NCI-H1105 treated with DMSO at 0.1 percent for 48 hours (cell line): ENCODE data around the gene SMOC2.
"Not testable (repeated sequence)": the region's sequence is repeated elsewhere in the genome, so short reads cannot be mapped to it uniquely, and the experiment has no call there.

ENCODE experiments used
- DNase-seq: peaks from one replicate; lab custom pipeline; 2025; lab: John Stamatoyannopoulos, UW

SMOC2 gene

GRCh38 chr6:168600381-168600780 is 159.4 kb downstream of the SMOC2 start:
- no peak for DNase-seq

DNA sequence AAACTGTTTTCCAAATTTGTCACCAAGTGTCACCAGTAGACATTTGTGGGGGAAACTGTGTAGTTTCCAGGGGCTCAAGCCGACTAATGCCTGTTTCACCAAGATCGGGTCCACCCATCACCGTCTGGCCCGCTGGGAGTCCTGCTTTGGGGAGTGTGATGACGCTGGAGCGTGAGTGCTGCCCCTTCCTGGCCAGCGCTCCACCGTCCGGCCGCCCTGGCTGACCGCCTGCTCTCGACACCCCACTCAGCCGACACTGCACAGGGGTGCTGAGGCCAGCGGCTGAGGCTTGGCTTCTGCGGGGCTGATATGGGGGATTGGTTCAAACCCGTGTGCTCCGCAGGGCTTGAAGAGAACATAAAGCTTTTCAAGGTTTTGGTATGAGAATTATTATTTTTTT is 160.1 kb downstream of the SMOC2 start:
- no peak for DNase-seq

DNA sequence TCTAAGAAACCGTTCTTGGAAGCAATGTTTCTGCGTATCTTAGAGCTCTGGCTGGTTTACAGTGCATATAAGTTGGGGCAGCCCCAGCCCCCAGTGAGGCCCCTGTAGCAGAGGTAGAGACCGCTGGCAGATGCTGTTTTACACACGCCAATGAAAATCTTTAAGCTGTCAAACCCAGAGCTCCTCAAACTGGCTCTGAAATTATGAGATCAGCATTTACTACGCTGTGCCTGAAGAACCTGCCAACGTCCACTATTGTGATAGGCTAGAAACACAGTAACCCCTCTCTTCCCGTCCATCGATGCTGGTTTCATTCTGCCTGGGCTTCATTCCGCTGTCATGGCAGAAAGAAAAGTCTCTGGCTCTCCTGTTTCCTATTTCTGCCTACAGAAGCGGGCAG is 160.6 kb downstream of the SMOC2 start:
- no peak for DNase-seq

DNA sequence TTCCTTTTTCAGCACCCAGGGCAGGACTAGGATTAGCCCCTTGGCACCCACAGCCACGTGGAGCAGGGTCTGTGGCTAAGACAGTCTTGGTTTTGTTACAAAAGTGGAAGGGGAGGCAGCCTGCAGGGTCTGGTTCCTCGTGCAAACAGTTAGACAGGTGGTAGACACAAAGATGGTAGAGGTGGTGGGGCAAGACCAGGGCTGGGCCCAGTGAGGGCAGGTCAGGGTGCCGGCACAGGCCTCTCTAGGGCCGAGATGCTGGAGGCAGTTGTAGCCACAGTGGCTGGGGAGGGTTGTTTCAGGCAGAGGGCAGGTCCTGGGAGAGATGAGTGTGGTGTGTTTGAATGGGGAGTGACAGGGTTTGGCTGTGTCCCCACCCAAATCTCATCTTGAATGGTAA is 161.6 kb downstream of the SMOC2 start:
- DNase-seq = no peak

DNA sequence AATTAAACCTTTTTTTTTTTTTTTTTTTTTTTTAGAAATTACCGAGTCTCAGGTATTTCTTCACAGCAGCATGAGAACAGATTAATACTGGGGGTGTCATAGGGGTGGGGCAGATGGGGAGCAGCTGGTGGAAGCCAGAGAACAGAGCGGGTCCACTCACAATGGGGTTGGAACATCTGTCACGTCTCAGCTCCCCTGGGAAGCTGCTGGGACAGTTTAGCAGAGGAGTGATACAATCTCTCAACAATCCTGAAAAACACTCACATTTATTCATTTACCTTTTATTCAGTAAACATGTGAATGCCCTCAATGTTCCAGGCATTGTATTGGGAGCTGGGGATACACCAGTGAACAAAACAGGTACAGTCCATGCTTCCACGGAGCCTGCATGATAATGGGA is 162.2 kb downstream of the SMOC2 start:
- no peak for DNase-seq

- DNase-seq = no peak
These were observed 165.0 kb downstream of the SMOC2 start for GRCh38 chr6:168605964-168606363.

- DNase-seq = no peak
These were observed 165.7 kb downstream of the SMOC2 start for GRCh38 chr6:168606722-168607121.

DNA sequence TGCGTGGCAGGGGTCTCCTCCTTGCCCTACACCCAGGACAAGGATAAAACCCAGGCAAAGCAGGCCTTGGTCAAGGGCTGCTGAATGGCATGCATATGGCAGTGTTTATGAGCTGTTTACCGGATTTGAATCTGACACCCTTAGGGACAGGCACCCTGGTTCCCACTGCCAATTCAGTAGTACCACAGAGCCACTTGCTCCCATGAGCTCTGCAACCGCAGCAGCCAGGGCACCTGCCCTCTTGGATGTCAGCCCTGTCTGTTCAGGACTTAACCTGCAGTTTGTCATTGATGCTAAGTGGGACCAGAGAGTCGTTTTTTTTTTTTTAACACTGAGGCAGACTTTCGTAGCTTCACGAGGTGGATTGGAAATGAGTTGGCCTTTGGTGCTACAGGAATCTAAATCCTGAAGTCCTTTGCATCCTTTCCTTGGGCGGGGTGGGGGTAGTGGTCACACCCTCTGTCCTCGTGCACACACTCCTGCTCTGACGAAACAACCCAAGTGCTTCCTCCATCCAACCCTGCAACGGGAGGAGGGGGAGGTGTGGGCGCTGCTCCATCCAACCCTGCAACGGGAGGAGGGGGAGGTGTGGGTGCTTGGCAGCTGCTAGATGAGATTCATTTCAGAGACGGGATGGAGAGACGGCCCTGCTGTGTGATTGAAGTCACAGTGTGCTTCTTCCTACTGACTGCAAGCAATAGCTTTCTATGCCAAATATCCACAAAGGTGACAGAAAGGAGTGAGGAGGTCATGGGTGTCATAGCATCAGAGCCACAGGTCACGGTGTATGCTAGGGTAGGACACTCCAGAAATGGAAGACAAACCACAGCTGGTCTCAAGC is 166.5 kb downstream of the SMOC2 start:
- peak; percentile 94 for DNase-seq

- no peak for DNase-seq
These were observed 167.1 kb downstream of the SMOC2 start for GRCh38 chr6:168608113-168608400.

- no peak for DNase-seq
These were observed 168.2 kb downstream of the SMOC2 start for GRCh38 chr6:168609026-168609685.

GRCh38 chr6:168609914-168610490 is 169.0 kb downstream of the SMOC2 start:
- no peak for DNase-seq

GRCh38 chr6:168610966-168611365 is 170.0 kb downstream of the SMOC2 start:
- not testable (repeated sequence) for DNase-seq

GRCh38 chr6:168611691-168612090 is 170.7 kb downstream of the SMOC2 start:
- DNase-seq = no peak

- DNase-seq = no peak
These were observed 171.6 kb downstream of the SMOC2 start for GRCh38 chr6:168612586-168612985.

DNA sequence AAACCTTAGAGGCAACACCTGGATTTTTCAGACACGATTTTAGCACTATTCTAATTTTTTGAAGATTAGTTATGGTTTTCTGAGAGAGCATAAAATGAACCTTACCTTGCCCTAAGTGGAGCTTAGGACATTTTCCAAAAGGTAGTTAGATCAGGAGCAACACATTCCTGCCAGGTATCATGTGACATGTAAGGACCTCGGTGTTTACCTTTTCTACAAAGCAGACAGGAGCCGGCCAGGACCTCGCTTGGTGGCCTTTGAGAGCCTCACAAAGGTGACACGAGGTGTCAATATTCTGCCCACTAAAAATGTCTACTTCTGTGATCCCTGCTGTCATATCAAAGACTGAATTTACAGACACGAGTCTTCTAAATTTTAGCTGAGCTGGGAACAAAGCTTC is 174.9 kb downstream of the SMOC2 start:
- DNase-seq = no peak

GRCh38 chr6:168616816-168617765 is 176.1 kb downstream of the SMOC2 start:
- DNase-seq = peak; percentile 46

DNA sequence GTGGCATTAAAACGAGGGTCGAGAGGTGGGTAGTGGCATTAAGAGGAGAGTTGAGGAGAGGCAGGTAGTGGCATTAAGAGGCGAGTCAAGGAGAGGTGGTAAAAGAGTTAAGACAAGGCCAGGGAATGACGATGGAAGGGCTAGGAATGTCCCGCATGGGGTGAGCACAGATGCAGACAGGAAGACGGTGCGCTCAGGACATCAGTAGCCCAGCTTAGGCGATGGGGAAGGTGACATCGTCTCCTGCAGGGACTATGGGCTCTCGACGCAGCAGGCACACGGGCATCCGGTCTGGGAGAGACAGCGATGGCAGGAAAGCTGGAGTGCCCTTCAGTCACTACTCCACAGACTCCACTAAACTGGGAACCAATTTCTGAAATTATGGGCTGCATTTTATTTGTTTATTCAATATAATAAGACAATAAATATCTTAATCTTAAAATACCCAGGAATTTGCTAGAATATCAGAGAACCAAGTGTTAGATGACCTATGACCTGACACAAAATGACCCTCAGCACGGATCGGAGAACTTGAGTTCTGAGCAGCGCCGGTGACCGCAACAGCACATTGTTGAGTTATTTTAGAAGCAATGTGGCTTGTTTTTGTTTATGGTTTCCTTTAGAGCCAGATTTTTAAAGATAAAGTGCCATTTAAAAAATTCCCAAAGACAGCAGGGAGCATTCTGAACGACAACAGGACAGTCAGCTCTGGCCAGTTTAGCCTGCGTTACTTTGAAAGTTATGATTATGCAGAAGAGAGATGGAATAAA is 177.7 kb downstream of the SMOC2 start:
- DNase-seq = no peak

DNA sequence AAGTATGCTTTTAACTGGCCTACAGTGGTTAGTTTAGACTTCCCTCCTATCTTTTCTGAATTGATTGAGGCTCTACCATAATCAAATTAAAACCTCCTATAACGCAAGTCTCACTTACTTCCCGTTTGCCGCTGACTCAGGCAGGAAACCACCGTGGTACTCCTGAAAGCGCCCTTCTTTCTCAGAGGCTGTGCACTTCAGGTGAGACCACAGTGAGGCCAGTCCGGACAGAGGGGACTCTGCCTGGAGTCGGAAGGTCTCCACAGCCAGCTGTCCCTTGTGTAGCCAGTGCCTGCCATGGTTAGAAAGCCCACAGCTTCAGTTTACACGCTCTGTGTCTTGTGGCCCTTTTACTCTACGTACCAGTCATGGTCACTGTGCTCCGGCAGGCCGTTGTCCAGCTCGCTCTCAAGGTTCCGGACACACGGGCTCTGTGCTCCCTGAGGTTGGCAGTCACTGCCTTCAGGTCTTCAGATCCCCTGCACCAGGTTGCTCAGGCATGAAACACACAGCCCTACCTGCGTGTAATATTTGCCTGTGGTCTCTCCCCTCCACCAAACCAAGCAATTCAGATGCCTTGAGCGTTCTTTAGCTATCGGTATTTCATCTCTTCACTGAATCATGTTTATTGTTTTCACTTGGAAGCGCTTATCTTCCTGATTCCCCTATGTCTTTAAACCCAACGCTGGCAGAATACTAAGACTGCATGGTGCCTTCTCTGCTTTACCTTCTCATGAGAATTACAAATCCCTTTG is 178.8 kb downstream of the SMOC2 start:
- no peak for DNase-seq

DNA sequence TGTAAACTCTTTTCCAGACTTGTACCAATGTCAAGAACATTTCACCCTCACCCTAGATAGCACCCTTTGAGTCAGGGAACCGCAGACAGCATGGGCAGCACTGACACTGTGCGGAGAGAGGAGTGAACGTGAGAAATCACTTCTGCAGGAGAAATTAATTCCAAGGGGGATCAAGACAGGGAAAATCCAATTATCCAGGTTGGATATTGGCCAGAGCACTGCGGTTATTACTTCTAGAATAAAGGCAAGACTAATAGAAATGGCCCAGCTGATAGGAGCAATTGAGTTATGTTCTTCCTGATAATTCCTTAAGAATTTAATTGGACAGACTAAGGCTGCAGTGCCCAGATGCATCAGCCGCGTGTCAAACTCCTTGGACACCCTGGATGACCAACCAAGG is 179.6 kb downstream of the SMOC2 start:
- DNase-seq = no peak

- DNase-seq = no peak
These were observed 182.8 kb downstream of the SMOC2 start for GRCh38 chr6:168623736-168624135.

- no peak for DNase-seq
These were observed 183.6 kb downstream of the SMOC2 start for GRCh38 chr6:168624540-168624939.
